Epithelial cell of proximal tubule (primary cell): ENCODE data around the gene PCK1. TPM values are rescaled to one million over a fixed set of nuclear protein-coding genes. Genes with fewer than 3 reads are reported as not detected.

Experiments used
- DNase-seq: peaks from one replicate; pipeline ENCODE4 v3.0.0-alpha.2; 2011; ENCODE audit warnings: low read depth
- H3K4me3 ChIP-seq: 2 replicates; pipeline ENCODE4 v1.5.1; 2011; ENCODE audit warnings: low read depth, mild to moderate bottlenecking, low read length
- total RNA-seq: library from RNA; depleted of rRNA; stranded (reverse); fragments of >200 nt; gene quantifications from 2 replicates; pipeline ENCODE4 v1.2.3, GENCODE V29; 2015
- TF ChIP-seq, protein P1 (sequence below): conservative IDR thresholded peaks from 2 replicates; pipeline ENCODE4 v1.5.1; 2012; ENCODE audit warnings: low read depth, mild to moderate bottlenecking, low read length

The PCK1 gene
- total RNA-seq, 1 donor from 2014 or later: not detected

DNA sequence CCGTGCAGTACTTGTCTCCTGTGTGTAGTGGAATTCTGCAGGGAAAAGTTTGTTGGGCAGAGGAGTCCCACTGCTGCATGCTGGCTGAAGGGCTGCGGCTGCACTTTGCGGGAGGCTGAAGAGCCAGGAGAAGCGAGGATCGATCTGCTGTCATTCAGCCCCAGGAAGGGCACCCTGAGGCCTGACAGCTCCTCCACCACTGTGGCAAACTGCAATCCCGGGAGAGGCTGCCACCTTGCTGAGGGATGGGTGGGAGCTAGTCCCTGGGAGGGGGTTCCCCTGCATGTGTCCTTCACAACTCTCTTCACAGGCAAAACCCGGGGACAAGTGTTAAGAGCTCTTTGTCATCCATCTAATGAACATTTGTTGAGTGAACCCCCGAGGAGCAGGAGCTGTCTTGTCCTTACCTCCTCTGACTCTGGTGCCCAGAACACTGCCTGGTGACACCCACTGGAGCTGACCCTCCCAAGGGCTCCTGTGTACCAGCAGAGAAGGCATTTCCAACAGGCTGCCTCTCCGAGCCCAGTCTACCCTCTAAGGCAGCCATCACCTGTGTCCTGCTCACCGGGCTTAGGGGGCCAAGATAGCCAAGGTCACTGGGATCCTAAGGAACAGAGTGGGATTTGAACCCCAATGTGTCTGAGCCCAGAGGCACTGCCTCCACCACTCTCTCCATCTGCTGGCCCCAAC is 17.7 kb downstream of the PCK1 start:
- TF ChIP-seq, protein P1, sequence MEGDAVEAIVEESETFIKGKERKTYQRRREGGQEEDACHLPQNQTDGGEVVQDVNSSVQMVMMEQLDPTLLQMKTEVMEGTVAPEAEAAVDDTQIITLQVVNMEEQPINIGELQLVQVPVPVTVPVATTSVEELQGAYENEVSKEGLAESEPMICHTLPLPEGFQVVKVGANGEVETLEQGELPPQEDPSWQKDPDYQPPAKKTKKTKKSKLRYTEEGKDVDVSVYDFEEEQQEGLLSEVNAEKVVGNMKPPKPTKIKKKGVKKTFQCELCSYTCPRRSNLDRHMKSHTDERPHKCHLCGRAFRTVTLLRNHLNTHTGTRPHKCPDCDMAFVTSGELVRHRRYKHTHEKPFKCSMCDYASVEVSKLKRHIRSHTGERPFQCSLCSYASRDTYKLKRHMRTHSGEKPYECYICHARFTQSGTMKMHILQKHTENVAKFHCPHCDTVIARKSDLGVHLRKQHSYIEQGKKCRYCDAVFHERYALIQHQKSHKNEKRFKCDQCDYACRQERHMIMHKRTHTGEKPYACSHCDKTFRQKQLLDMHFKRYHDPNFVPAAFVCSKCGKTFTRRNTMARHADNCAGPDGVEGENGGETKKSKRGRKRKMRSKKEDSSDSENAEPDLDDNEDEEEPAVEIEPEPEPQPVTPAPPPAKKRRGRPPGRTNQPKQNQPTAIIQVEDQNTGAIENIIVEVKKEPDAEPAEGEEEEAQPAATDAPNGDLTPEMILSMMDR: no peak
- no peak for DNase-seq
- H3K4me3 ChIP-seq: no peak overlapping the region

DNA sequence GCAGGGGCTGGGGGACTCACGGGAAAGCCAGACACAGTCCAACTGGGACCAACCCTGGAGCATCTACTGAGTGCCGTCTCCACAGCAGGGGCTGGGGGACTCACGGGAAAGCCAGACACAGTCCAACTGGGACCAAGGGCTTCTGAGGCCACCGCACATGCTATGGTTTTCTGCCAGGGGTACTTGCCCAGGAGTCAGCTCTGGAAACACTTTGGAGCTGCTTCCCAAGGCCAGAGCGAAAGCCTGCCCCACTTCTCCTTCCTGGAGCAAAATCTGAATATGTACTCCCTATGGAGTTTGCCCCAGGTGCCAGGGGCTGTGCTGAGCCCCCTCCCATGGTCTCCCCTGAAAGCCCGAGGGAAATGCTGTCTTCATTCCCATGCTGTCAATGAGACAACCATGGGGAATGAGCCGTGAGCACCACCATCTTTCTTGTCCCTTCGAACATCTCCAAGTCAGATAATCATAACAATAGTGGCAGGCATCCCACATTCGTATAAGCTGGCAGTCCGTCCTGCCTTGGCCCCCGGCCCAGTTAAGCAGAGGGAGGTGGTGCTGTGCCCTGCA is 18.5 kb downstream of the PCK1 start:
- TF ChIP-seq, protein P1: no peak
- DNase-seq: no peak

DNA sequence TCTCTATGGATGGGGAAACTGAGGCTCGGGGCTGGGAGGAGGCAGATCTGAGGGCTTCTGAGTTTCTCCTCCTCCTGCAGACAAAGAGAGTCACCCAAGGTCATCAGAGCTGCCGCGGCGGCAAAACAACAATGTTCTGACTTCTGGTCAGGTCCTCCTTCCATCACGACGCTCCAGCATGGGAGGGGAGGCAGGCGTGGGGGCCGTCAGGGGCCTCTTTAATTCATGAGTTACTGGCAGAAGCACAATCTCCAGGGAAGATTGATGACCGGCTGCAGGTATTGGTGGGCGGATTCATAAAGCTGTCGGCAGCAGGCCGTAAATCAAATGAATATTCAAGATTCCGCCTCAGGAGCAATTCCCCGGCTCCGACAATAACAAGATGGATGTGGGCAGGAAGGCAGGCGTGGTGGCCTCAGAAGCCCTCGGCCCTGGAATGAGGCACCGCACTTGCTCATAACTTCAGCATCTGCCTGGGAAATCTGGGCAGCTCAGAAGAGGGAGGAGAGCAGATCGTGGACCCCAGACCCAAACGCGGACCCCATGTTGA is 19.1 kb downstream of the PCK1 start:
- DNase-seq: no peak
- no peak overlapping the region for H3K4me3 ChIP-seq

More for the DNA sequence above, 18.5 kb downstream of the PCK1 start:
- H3K4me3 ChIP-seq: no peak overlapping the region

DNA sequence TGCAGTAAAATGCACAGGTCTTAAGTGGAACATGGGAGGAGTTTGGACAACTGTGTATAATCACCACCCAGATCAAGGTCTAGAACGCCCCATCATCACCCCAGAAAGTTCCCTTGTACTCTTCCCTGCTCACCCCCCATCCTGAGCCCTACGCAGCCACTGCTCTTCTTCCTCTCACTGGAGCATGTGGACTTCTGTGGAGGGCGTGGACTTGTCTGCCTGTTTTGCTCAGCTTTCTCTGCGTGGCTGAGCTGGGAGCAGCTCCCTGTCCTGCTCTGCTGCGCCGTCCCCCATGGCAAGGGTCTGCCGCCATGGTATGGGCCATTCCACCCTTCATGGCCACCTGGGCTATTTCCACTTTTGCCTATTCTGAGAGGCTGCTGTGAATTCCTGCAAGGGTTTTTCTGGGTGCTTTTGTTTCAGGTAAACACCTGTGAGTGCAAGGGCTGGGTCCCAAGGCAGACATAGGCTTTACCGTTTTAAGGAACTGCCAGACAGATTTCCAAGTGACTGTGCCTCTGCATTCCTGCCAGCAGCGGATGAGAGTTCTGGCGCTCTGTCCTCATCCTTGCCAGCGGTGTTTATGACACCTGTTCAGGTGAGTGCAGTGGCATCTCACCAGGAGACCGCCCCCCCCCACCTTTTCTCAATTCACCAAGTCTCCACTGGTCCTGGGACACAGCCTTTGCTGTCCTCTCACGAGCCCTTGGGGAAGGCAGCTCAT is 19.7 kb downstream of the PCK1 start:
- no peak overlapping the region for H3K4me3 ChIP-seq

More for the DNA sequence above, 19.1 kb downstream of the PCK1 start:
- TF ChIP-seq, protein P1: no peak

DNA sequence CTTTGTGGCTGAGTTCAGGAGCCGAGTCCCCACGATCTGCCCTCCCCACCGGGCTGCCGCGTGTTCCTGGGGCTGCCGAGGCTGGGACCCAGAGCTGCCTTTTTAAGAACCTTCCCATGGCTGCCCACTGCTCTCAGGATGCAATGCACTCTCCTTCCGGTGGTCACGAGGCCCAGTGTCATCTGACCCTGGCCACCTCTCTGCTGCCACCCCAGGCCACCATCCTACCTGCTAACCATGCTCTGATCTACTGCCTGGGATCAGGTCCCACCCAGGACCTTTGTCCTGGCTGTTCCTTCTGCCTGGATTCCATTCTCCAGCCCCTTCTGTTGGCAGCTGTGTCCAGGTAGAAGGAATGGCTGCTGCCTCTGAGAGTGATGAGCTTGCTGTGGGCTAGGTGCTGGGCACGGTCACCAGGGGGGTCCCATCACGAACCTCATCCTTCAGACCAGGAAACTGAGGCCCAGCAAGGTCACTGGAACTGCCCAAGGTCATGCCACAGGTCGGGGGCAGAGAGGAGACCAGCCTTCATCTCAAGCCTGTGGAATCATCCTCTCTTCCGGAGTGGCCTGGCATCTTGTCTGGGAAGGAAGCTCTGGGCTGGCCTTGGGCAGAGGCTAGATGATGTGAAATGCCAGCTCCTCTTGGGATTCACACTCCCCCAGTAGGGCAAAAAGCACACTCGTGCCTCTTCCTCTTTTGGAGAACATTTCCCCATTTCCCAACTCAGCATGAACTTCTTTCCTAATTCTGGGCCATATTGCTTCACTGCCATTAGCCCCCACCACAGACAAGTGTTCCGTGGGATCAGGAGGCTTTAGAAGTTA is 20.5 kb downstream of the PCK1 start:
- no peak for DNase-seq
- TF ChIP-seq, protein P1: no peak
- H3K4me3 ChIP-seq: no peak overlapping the region

More for the DNA sequence above, 19.7 kb downstream of the PCK1 start:
- TF ChIP-seq, protein P1: no peak
- DNase-seq: no peak

DNA sequence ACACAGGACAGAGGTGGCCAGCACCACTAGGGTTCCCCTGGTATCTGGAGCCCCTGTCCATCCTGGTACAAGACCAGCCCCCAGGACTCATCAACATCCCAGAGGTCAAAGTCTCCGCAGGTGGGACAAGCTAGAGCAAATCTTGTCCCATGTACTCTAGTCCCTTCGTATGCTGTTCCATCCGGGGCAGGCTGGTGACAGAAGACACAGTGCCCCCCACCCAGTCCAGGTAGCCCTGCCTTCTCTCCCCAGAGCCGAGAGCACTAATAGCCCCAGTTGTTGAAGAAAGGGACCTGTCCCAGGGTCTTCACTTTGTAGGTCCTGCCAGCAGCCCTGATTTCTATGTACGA is 21.1 kb downstream of the PCK1 start:
- no peak for DNase-seq
- TF ChIP-seq, protein P1: no peak
- H3K4me3 ChIP-seq: no peak overlapping the region
